HCEC 1CT (cell line): ENCODE results near the gene SCFD2.
"Not testable (repeated sequence)": the region's sequence is repeated elsewhere in the genome, so short reads cannot be mapped to it uniquely, and the experiment has no call there.

Source experiments
- DNase-seq: peaks from one replicate; pipeline ENCODE4 v3.0.0-alpha.2; 2017

Gene SCFD2

GRCh38 chr4:53094040-53094439 is 271.8 kb downstream of the SCFD2 start:
- no peak for DNase-seq

DNA sequence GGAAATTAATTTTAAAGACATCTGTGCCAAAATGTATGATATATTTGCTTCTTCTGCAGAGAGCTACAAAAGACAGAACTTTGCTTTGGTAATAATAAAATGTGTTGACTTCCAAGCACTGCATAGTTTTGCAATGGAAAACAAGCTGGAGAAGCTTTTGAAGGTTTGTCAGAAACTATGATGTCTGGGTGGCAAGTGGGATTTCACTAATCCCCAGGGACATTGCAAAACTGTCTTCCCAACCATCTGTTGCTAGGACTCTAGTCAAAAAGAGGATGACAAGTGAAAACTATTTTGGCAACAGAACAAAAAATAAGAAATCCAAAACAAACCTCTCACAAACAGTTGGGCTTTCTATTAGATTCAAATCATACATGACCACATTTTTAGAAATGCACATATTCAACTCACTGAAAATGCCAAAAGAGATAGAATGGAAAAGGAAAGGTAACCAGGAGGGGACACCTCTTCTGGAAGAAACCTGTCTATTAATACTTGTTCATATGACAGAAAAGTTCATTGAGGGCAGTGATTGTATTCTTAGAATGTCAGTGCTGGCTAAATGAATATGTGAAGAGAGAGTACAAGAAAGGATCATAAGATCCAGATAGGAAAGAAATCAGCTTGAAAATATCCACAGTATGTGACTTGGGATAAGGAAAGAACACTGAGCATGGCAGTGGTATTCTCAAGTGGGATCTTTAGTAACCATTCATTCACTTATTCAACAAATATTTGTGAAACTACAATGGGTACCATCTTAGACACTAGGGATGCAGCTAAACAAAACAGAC is 275.7 kb downstream of the SCFD2 start:
- no peak for DNase-seq

GRCh38 chr4:53088152-53088551 is 277.7 kb downstream of the SCFD2 start:
- DNase-seq = no peak

DNA sequence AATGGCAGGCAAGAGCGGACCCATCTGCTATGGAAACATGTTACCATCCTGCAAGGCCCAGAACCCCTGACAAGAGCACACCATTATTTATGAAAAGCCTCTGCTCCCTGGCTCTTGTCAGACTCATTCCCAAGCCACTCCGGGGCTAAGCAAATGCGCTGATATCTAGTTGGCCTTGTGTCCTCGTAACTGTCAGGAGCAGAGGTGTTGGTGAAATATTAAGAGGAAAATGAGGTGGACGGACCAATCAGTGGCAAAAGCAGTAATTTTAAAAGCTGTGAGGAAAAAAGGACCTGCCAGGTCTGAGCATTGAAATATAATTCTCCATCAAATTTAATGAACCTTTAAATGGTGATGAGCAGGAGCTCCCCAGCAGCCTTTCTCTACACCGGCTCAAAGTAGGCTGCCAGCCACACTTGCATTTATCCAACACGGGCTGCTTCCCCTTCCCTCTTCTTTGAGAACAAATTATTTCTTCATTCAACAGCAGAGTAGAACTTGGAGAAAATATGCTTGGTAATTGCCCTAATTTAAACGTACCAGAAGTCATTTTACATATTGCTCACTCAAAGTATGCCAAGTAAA is 289.4 kb downstream of the SCFD2 start:
- DNase-seq = no peak

- DNase-seq = no peak
Measured at GRCh38 chr4:53075162-53075785, 290.6 kb downstream of the SCFD2 start.

DNA sequence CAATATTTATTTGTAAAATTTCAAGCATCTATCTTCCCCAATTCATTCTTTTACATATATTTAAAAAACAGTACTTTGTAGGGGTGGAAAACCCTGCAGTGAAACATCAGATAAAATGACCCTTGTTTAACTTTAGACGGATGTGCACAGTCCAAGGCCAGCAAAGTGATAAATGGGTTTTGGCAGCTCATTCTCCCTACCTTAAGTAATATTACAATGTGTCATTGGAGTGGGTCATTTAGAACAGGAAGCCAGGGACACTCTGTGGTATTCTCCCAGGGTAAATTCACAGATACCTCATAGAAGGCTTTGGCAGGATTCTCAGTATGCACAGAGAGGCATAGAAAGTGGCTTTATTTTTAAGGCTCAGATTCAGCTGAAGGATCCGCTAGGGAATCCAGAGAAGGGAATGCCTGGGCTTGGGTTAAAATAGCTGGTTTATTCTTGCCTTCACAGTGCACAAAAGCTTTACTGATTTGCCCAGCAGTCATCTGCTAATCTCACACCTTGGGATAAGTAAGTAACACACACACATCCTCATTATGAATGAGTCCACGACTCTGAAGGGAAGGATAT is 297.0 kb downstream of the SCFD2 start:
- no peak for DNase-seq

DNA sequence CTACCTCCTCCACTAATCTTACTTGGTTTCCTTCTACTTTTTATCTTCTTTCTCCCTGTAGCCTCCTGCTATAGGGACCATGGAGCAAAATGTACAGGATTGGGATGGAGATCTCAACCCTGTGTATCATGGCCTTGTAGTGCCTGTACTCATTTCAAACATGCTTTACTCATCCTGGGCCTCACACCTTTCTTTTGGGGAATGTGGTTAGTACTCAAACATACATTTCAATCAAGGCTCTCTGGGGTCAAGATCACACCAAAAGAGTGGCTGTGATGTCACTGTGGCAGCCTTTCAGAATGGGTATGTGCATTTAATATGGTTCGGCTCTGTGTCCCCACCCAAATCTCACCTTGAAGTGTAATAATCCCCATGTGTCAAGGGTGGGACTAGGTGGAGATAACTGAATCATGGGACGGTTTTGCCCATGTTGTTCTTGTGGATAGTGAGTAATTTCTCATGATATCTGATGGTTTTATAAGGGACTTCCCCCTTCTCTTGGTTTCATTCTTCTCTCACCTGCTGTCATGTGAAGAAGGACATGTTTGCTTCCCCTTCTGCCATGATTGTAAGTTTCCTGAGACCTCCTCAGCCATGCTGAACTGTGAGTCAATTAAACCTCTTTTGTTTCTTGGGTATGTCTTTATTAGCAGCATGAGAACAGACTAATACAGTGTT is 298.6 kb downstream of the SCFD2 start:
- DNase-seq = no peak

DNA sequence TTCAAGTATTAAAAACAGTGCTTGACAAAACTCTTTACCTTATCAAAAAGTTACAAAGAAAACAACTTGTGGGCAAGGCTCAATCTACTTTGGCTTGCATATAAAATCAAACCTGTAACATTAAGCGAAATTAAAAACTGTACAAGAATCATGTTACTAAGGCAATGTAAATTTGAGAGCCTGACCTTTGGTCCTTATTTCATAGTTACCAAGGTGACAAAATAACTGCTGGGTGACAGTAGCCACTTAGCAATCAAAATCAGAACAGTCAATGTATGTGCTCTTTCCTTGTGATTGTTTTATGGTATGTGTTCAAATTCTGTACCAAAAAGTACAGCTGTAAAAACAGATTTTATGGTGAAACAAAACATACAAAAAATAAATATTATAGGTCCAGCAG is 299.7 kb downstream of the SCFD2 start:
- no peak for DNase-seq

DNA sequence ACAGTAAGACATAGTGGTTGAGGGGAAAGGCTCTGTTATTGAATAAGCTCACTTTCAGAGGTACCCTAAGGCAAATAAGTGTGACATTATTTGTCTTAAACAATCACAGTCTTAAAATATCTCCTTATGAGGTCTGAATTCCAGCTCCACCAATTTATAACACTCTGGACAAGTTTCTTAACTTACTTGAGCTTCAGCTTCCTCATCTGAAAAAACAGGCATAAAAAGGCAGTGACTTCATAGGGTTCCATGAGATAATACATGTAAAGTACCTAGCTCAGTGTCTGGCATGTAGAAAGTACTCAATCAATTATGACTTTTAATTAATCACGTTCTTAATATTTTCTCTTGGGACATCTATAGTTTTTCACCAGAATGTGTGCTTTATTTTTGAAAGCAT is 301.3 kb downstream of the SCFD2 start:
- no peak for DNase-seq

DNA sequence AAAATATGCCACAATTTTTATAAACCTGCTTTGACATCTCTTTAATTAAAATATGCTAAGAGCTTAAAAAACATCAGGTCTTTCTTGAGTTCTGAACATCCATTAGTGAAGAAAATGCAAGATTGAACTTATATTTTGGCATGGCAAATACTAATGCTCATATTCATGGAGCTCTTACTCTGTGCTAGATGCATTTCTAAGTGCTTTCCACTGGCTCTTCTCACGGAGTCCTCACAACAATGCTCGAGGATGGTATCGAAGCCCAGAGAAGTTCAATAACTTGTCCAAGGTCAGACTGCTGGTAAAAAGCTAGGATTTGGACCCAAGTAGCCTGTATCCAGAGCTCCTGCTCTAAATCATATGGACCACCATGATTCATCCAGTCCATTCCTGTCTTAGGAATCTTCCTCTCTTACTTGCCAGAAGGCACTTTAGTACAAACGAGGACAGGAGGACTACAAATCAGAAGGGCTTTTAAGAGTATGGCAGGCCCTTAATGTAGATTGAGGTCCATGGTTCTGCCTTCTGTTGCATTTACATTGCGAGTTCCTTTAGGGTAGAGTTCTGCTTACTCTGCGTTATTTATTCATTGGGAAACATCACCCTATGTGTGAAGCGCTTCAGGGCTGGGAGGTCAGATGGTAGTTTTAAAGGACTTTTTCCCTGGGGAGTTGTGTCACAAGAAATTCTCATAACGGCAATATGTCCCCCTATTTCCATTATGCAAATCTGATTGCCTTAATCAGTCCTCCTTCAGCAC is 304.6 kb downstream of the SCFD2 start:
- no peak for DNase-seq

DNA sequence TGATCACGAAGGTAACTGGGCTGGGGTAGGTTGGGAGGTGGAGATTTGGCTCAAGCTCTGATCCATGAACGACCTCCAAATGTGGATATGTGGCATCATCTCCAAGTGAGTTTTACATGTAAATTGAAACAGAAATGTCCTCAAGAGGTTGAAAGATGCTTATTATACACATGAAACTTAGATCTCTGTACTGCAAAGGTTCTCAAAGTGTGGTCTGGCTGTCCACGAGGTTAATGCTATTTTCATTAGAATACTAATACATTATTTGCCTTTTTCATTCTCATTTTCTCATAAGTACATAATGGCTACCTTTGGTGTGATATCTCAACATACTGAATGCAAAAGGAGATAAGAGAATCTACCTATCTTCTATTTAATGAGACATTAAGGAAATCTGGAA is 305.6 kb downstream of the SCFD2 start:
- DNase-seq = no peak

DNA sequence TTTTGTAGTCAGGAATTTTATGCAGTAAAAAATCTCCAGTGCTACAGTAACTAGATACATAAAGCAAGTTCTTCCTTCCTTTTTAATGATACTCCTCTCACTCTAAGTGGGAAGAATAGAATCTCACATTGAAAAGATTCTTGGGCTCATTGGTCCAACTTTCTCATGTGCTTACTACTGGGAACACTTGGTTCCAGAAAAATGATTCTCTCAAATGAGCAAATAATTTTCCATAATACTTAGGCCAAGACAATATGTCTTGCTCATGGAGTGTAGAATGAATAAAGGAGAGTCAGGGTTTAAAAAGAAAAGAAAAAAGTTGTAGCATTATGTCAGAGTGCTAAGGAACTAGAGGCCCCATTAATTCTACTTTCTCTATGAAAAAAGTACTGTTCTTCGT is 306.0 kb downstream of the SCFD2 start:
- DNase-seq = no peak

DNA sequence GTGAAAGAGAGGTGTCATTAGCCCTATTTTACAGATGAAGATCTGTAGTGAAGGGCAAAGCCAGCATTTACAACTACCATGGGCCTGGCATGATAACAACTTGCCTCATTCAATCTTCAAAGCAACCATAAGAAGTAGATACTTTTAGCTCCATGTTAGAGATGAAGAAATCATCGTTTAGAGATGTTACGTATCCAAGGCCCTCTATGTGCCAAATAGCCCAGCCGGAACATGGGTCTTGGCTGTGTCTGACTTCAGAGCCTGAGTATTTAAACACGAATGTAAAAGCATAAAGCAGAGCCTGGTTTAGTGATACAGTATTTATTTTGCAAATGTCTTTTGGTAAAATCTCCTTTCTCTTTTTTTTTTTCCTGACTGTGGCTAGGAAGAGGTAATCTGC is 306.6 kb downstream of the SCFD2 start:
- DNase-seq = no peak

DNA sequence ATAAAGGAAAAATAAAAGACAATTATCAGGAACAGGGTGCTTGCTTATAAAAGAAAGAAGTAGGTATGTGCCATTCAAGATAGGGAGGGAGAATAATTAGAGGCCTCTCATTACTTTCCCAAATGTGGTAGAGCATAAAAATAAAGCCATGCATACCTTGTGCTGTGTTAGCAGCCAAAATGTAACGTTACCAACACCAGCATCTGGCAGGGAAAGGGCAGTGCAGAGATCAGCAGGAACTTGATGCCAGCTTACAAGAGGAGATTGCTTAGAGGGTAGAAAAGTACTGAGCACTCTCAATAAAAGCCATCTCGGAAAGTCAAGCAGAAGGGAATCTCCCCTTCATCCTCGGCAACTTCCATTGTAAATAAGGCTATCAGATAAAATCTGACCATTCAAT is 308.2 kb downstream of the SCFD2 start:
- no peak for DNase-seq

DNA sequence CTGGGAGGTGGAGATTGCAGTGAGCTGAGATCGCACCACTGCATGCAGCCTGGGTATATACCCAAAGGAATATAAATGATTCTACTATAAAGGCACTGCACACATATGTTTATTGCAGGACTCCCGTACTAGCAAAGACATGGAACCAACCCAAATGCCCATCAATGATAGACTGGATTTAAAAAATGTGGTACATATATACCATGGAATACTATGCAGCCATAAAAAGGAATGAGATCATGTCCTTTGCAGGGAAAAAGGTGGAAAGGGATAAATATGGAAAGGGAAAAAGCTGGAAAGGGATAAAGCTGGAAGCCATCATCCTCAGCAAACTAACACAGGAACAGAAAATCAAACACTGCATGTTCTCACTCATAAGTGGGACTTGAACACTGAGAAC is 308.8 kb downstream of the SCFD2 start:
- not testable (repeated sequence) for DNase-seq

DNA sequence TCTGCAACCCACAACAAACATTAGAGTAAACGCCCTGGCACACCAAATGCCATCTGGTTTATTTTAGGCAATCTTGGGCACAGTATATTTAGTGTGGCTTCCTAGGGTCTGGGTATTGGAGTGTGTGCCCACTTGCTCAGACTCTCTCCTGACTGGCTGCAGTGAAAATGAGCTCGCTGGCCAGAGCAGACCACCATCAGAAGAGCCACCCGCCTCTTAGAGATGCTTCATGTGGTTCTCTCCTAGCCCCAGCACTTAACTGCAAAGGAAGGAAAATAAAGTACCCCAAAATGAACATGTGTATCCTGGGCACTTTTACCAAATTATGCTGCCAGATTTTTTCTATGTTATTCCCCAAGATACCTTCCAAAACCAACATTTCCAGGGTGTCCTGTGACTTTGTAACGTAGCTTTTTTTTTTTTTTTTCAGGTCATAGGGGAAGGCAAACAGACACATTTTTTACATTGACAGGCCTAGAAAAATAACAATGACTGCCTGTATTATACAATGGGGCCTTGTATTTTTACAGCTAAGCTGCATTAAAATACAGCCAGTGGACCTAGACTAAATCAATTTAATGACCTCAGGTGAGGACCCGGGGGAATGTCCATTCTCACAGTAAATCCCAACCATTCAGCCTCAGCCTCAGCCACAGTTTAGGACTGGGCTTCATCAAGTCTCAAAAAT is 310.0 kb downstream of the SCFD2 start:
- no peak for DNase-seq

GRCh38 chr4:53055274-53055673 is 310.6 kb downstream of the SCFD2 start:
- DNase-seq = peak; percentile 14

GRCh38 chr4:53050361-53050774 is 315.5 kb downstream of the SCFD2 start:
- DNase-seq = no peak

GRCh38 chr4:53049528-53049927 is 316.3 kb downstream of the SCFD2 start:
- no peak for DNase-seq

GRCh38 chr4:53044651-53044960 is 321.3 kb downstream of the SCFD2 start:
- no peak for DNase-seq

- DNase-seq = no peak
Measured at GRCh38 chr4:53043891-53044650, 321.8 kb downstream of the SCFD2 start.
